ENCODE measurements around the gene INPP4A.
A peak's percentile ranks its signal among the peaks of the same experiment; 100 is the strongest.

The INPP4A gene

GRCh38 chr2:98442488-98442887 is 2.2 kb upstream of the INPP4A start:
- no peak for ATAC-seq
- no peak for TF ChIP-seq CSDC2 (CRISPR knock-in tag; IDR thresholded peaks at IDR 0.05)
- TF ChIP-seq CREB5 (CRISPR knock-in tag; IDR thresholded peaks at IDR 0.05; ENCODE audit: low read depth) = no peak
- no peak for TF ChIP-seq ZFP3 (CRISPR knock-in tag; IDR thresholded peaks at IDR 0.05)
- no peak for TF ChIP-seq ZNF70 (CRISPR knock-in tag; IDR thresholded peaks at IDR 0.05)
- TF ChIP-seq CSRNP3 (CRISPR knock-in tag; IDR thresholded peaks at IDR 0.05) = no peak
- TF ChIP-seq TCF4 (CRISPR knock-in tag; IDR thresholded peaks at IDR 0.05; ENCODE audit: borderline replicate concordance) = no peak
- no peak for TF ChIP-seq ARNTL (CRISPR knock-in tag; IDR thresholded peaks at IDR 0.05; ENCODE audit: borderline replicate concordance, low read depth)
- no peak for TF ChIP-seq ZC3H10 (CRISPR knock-in tag; IDR thresholded peaks at IDR 0.05)
- TF ChIP-seq ESRRG (CRISPR knock-in tag; IDR thresholded peaks at IDR 0.05) = no peak
- no peak for TF ChIP-seq ZNF565 (CRISPR knock-in tag; conservative IDR thresholded peaks at IDR 0.05; ENCODE audit: low read depth)
- TF ChIP-seq TOX (CRISPR knock-in tag; IDR thresholded peaks at IDR 0.05; ENCODE audit: borderline replicate concordance) = no peak
- no peak for TF ChIP-seq PATZ1 (CRISPR knock-in tag; IDR thresholded peaks at IDR 0.05; ENCODE audit: borderline replicate concordance)
- TF ChIP-seq ZNF8 (CRISPR knock-in tag; IDR thresholded peaks at IDR 0.05) = no peak
- TF ChIP-seq RARB (CRISPR knock-in tag; IDR thresholded peaks at IDR 0.05) = no peak
- no peak for TF ChIP-seq PPARA (CRISPR knock-in tag; IDR thresholded peaks at IDR 0.05; ENCODE audit: borderline replicate concordance)
- TF ChIP-seq SNAI2 (CRISPR knock-in tag; IDR thresholded peaks at IDR 0.05) = no peak
- no peak for TF ChIP-seq ZFP30 (CRISPR knock-in tag; IDR thresholded peaks at IDR 0.05)

GRCh38 chr2:98445177-98445682 is 572 bp downstream of the INPP4A start:
- ATAC-seq = peak; percentile 69
- no peak for TF ChIP-seq ZFP30 (CRISPR knock-in tag; IDR thresholded peaks at IDR 0.05)
- no peak for TF ChIP-seq POU6F1 (CRISPR knock-in tag; IDR thresholded peaks at IDR 0.05; ENCODE audit: borderline replicate concordance, low read depth)
- TF ChIP-seq RARB (CRISPR knock-in tag; IDR thresholded peaks at IDR 0.05) = no peak

GRCh38 chr2:98445683-98446581 is 1.3 kb downstream of the INPP4A start:
- TF ChIP-seq CREB5 (CRISPR knock-in tag; IDR thresholded peaks at IDR 0.05; ENCODE audit: low read depth) (no peak), ZC3H10 (CRISPR knock-in tag; IDR thresholded peaks at IDR 0.05) (no peak), ZNF565 (CRISPR knock-in tag; conservative IDR thresholded peaks at IDR 0.05; ENCODE audit: low read depth) (no peak), CSDC2 (CRISPR knock-in tag; IDR thresholded peaks at IDR 0.05) (no peak)
- ATAC-seq = peak; percentile 24

GRCh38 chr2:98446850-98447249 is 2.2 kb downstream of the INPP4A start:
- no peak for ATAC-seq
- TF ChIP-seq BACH2 (CRISPR knock-in tag; IDR thresholded peaks at IDR 0.05; ENCODE audit: borderline replicate concordance) (no peak), OSR1 (CRISPR knock-in tag; IDR thresholded peaks at IDR 0.05) (no peak), PPARA (CRISPR knock-in tag; IDR thresholded peaks at IDR 0.05; ENCODE audit: borderline replicate concordance) (no peak), SNAI2 (CRISPR knock-in tag; IDR thresholded peaks at IDR 0.05) (no peak), ARNTL (CRISPR knock-in tag; IDR thresholded peaks at IDR 0.05; ENCODE audit: borderline replicate concordance, low read depth) (no peak), CSRNP3 (CRISPR knock-in tag; IDR thresholded peaks at IDR 0.05) (no peak), ZNF70 (CRISPR knock-in tag; IDR thresholded peaks at IDR 0.05) (no peak), TOX (CRISPR knock-in tag; IDR thresholded peaks at IDR 0.05; ENCODE audit: borderline replicate concordance) (no peak), ZFP3 (CRISPR knock-in tag; IDR thresholded peaks at IDR 0.05) (no peak), GLIS3 (CRISPR knock-in tag; IDR thresholded peaks at IDR 0.05) (no peak), TCF4 (CRISPR knock-in tag; IDR thresholded peaks at IDR 0.05; ENCODE audit: borderline replicate concordance) (no peak), ZNF565 (CRISPR knock-in tag; conservative IDR thresholded peaks at IDR 0.05; ENCODE audit: low read depth) (no peak), CREB5 (CRISPR knock-in tag; IDR thresholded peaks at IDR 0.05; ENCODE audit: low read depth) (no peak), ESRRG (CRISPR knock-in tag; IDR thresholded peaks at IDR 0.05) (no peak)

Data from SK-N-SH treated with all-trans-retinoic acid at 6 μM for 48 hours (cell line).